ENCODE data around the gene OSBPL6. TPM values are rescaled to one million over a fixed set of nuclear protein-coding genes. Genes with fewer than 3 reads are reported as not detected.
"Not testable (repeated sequence)": the region's sequence is repeated elsewhere in the genome, so short reads cannot be mapped to it uniquely, and the experiment has no call there.

The OSBPL6 gene
- total RNA-seq, 1 donor from 2014 or later: 1.8 TPM

- H3K4me3 Mint-ChIP-seq (ENCODE audit: low read depth): no peak overlapping the region
- H3K4me1 Mint-ChIP-seq (ENCODE audit: low read depth): peaks cover 47% of the 10 kb centered on the region
- no peak for DNase-seq (ENCODE audit: low spot score)
- no peaks in the 10 kb centered on the region for H3K27me3 Mint-ChIP-seq (ENCODE audit: low read depth)
- no peak overlapping the region for H3K27ac Mint-ChIP-seq
- intact Hi-C loops (cut with micrococcal nuclease): loop anchor here (10.0 kb wide), 1 partner anchor 221 kb away; the partner anchor contains the start of gene OSBPL6
- no peaks in the 10 kb centered on the region for H3K9me3 Mint-ChIP-seq
- peaks cover 16% of the 10 kb centered on the region for H3K36me3 Mint-ChIP-seq (ENCODE audit: low read depth)
Measured at GRCh38 chr2:178415979-178416378, 221.7 kb downstream of the OSBPL6 start.

GRCh38 chr2:178417916-178418315 lies 223.6 kb downstream of the OSBPL6 start:
- Mint-ChIP-seq H3K36me3 (ENCODE audit: low read depth) (peaks cover 27% of the 10 kb centered on the region), H3K27me3 (ENCODE audit: low read depth) (no peaks in the 10 kb centered on the region), H3K4me1 (ENCODE audit: low read depth) (peaks cover 42% of the 10 kb centered on the region), H3K9me3 (no peaks in the 10 kb centered on the region), H3K27ac (no peak overlapping the region), H3K4me3 (ENCODE audit: low read depth) (no peak overlapping the region)
- DNase-seq (ENCODE audit: low spot score): no peak
- intact Hi-C loops (cut with micrococcal nuclease): loop anchor here (10.0 kb wide), 1 partner anchor 223 kb away; the partner anchor contains the start of gene OSBPL6

GRCh38 chr2:178418426-178418825 lies 224.1 kb downstream of the OSBPL6 start:
- Mint-ChIP-seq H3K4me1 (ENCODE audit: low read depth) (peaks cover 40% of the 10 kb centered on the region), H3K36me3 (ENCODE audit: low read depth) (peaks cover 30% of the 10 kb centered on the region), H3K27ac (no peak overlapping the region), H3K4me3 (ENCODE audit: low read depth) (no peak overlapping the region), H3K9me3 (no peaks in the 10 kb centered on the region), H3K27me3 (ENCODE audit: low read depth) (no peaks in the 10 kb centered on the region)
- intact Hi-C loops (cut with micrococcal nuclease): loop anchor here (10.0 kb wide), 1 partner anchor 224 kb away; the partner anchor contains the start of gene OSBPL6
- no peak for DNase-seq (ENCODE audit: low spot score)

- H3K9me3 Mint-ChIP-seq: no peaks in the 10 kb centered on the region
- DNase-seq (ENCODE audit: low spot score): no peak
- no peaks in the 10 kb centered on the region for H3K27me3 Mint-ChIP-seq (ENCODE audit: low read depth)
- H3K4me3 Mint-ChIP-seq (ENCODE audit: low read depth): no peak overlapping the region
- H3K4me1 Mint-ChIP-seq (ENCODE audit: low read depth): peaks cover 38% of the 10 kb centered on the region
- intact Hi-C loops (cut with micrococcal nuclease): loop anchor here (10.0 kb wide), 1 partner anchor 224 kb away; the partner anchor contains the start of gene OSBPL6
- no peak overlapping the region for H3K27ac Mint-ChIP-seq
- peaks cover 37% of the 10 kb centered on the region for H3K36me3 Mint-ChIP-seq (ENCODE audit: low read depth)
Measured at GRCh38 chr2:178419123-178419522, 224.8 kb downstream of the OSBPL6 start.

GRCh38 chr2:178420463-178420999 lies 226.2 kb downstream of the OSBPL6 start:
- intact Hi-C loops (cut with micrococcal nuclease): no loop called here
- DNase-seq (ENCODE audit: low spot score): no peak
- Mint-ChIP-seq H3K27me3 (ENCODE audit: low read depth) (no peaks in the 10 kb centered on the region), H3K27ac (no peak overlapping the region), H3K4me3 (ENCODE audit: low read depth) (no peak overlapping the region), H3K4me1 (ENCODE audit: low read depth) (peaks cover 36% of the 10 kb centered on the region), H3K9me3 (peaks cover 14% of the 10 kb centered on the region), H3K36me3 (ENCODE audit: low read depth) (peaks cover 51% of the 10 kb centered on the region)

DNA sequence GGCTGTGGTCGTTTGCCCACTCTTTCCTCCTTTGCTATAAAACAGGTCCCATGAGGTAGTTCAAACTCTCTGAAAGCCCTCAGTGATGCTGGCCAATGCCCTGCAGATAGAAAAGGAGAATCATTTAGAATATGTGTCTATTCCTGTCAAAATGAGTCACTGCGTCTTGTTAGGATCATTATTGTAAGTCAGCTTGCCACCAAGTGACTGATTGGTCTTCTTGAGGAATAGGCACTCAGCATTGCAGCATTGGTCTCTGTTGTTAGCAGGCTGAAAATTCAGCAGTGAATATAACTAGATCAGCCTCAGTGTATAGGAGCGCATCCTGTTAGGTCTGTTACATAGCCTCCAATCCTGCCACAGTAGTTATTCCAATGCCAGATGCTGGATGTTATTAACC lies 227.8 kb downstream of the OSBPL6 start:
- no peak overlapping the region for H3K4me3 Mint-ChIP-seq (ENCODE audit: low read depth)
- intact Hi-C loops (cut with micrococcal nuclease): no loop called here
- no peaks in the 10 kb centered on the region for H3K27me3 Mint-ChIP-seq (ENCODE audit: low read depth)
- H3K4me1 Mint-ChIP-seq (ENCODE audit: low read depth): peaks cover 24% of the 10 kb centered on the region
- no peak for DNase-seq (ENCODE audit: low spot score)
- peaks cover 19% of the 10 kb centered on the region for H3K9me3 Mint-ChIP-seq
- H3K36me3 Mint-ChIP-seq (ENCODE audit: low read depth): peaks cover 60% of the 10 kb centered on the region
- no peak overlapping the region for H3K27ac Mint-ChIP-seq

DNA sequence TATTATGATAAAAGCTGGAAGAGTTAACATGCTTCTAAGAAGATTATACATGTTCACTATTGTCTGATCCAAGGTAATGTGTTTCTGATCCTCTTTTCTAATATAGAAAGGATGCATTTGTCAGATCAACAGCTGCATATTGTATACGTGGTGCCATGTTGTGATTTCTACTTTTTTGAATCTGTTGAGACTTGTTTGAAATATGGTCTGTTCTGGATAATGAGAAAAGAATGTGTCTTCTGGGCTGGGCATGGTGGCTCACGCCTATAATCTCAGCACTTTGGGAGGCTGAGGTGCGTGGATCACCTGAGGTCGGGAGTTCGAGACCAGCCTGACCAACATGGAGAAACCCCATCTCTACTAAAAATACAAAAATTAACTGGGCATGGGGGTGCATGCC lies 229.4 kb downstream of the OSBPL6 start:
- peaks cover 72% of the 10 kb centered on the region for H3K36me3 Mint-ChIP-seq (ENCODE audit: low read depth)
- H3K4me1 Mint-ChIP-seq (ENCODE audit: low read depth): peaks cover 17% of the 10 kb centered on the region
- H3K27me3 Mint-ChIP-seq (ENCODE audit: low read depth); H3K27ac Mint-ChIP-seq; intact Hi-C loops (cut with micrococcal nuclease); DNase-seq (ENCODE audit: low spot score); H3K4me3 Mint-ChIP-seq (ENCODE audit: low read depth): not testable (repeated sequence)
- H3K9me3 Mint-ChIP-seq: peaks cover 19% of the 10 kb centered on the region

DNA sequence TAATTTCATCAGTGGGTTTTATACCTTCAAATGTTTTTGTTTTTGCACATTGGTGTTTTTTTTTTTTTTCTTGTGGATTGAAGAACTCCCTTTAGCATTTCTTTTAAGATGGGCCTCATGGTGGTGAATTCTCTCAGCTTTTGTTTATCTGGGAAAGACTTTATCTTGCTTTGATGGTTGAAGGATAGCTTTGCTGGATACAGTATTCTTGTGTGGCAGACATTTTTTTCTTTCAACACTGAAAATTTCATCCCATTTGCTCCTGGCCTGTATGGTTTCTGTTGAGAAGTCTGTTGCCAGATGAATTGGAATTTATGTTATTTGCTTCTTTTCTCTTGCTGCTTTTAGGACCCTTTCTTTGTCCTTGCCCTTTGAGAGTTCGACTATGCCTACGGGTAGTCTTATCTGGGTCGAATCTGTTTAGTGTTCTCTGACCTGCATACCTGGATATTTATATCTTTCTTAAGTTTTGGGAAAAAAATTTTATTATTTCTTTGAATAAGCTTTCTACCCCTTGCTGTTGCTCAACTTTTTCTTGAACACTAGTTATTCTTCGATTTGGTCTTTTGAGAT lies 231.0 kb downstream of the OSBPL6 start:
- Mint-ChIP-seq H3K4me3 (ENCODE audit: low read depth) (no peak overlapping the region), H3K36me3 (ENCODE audit: low read depth) (peaks cover 83% of the 10 kb centered on the region), H3K27me3 (ENCODE audit: low read depth) (no peaks in the 10 kb centered on the region), H3K9me3 (peaks cover 19% of the 10 kb centered on the region), H3K27ac (no peak overlapping the region), H3K4me1 (ENCODE audit: low read depth) (peaks cover 13% of the 10 kb centered on the region)
- intact Hi-C loops (cut with micrococcal nuclease): no loop called here
- DNase-seq (ENCODE audit: low spot score): no peak

DNA sequence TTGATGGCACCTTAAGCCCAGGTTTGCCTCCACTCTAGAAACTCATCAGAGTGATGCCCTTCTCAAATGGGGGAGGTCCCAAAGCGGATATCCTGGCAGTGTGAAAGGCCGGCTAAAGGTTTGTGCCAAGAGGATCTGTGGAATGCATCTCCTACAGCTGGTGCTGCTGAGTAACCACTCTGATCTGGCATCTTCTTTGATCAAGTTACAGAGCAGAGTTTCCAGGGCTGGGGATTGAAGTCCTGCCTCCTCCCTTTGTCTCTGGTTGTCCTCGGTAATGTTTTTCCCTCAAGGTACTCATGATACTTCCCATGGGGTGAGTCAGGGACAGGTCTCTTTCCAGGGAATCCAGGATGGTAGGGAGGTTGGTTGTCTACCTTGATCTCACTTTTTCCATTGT lies 232.1 kb downstream of the OSBPL6 start:
- no peaks in the 10 kb centered on the region for H3K27me3 Mint-ChIP-seq (ENCODE audit: low read depth)
- DNase-seq (ENCODE audit: low spot score): no peak
- intact Hi-C loops (cut with micrococcal nuclease): no loop called here
- H3K4me1 Mint-ChIP-seq (ENCODE audit: low read depth): peaks cover 10% of the 10 kb centered on the region
- no peak overlapping the region for H3K27ac Mint-ChIP-seq
- H3K9me3 Mint-ChIP-seq: peaks cover 19% of the 10 kb centered on the region
- no peak overlapping the region for H3K4me3 Mint-ChIP-seq (ENCODE audit: low read depth)
- H3K36me3 Mint-ChIP-seq (ENCODE audit: low read depth): peaks cover 89% of the 10 kb centered on the region

DNA sequence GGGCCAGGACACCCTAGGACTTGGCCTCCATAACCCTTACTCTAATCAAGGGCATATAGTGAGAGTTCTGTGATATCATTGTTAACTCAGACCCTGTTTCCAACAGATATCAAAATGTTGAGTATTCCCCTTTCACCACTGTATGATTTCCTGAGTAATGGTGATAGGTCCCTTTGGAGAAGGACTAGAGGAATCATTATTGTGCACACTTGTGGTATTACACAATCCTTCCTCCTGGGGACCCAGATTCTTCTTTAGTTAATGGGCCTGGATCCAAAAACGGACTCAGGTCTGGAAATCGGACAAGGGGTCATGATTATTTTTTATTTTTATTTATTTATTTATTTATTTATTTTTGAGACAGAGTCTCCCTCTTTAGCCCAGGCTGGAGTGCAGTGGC lies 233.1 kb downstream of the OSBPL6 start:
- intact Hi-C loops (cut with micrococcal nuclease): no loop called here
- no peak overlapping the region for H3K27ac Mint-ChIP-seq
- no peaks in the 10 kb centered on the region for H3K27me3 Mint-ChIP-seq (ENCODE audit: low read depth)
- peaks cover 10% of the 10 kb centered on the region for H3K4me1 Mint-ChIP-seq (ENCODE audit: low read depth)
- no peak for DNase-seq (ENCODE audit: low spot score)
- H3K9me3 Mint-ChIP-seq: peaks cover 19% of the 10 kb centered on the region
- no peak overlapping the region for H3K4me3 Mint-ChIP-seq (ENCODE audit: low read depth)
- peaks cover 93% of the 10 kb centered on the region for H3K36me3 Mint-ChIP-seq (ENCODE audit: low read depth)

DNA sequence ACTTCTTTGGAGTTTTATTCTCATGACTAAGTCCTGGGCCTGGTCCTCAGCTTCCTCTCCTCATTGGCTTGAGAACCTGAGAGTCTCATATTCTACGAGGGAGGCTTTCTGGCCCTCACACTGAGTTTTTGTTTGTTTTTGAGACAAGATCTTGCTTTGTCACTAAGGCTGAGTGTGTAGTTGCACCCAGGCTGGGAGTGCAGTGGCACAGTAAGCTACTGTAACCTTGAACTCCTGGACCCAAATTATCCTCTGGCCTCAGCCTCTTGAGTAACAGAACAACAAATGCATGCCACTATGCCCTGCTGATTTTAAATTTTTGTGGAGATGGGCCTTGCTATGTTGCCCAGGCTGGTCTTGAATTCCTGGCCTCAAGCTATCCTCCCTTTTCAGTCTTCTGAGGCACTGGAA lies 234.1 kb downstream of the OSBPL6 start:
- H3K4me3 Mint-ChIP-seq (ENCODE audit: low read depth): no peak overlapping the region

DNA sequence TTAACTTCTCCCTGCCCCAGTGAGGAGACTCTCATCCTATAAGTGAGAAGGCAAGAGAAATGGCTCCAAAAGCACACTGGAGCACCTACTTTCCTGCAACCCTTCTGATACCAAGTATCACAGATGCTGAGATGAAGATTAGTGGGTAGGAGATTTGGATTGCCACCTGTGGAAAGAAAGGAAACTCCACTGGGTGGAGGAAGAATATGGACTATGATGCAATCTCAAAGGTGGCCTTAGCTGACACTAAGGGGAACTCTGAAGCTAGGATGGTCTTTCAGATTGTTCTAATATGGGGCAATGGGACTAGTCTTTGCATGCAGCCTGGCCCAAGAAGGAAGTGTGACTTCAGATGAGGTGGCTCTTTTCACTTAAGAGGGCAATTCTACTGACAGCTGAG lies 235.0 kb downstream of the OSBPL6 start:
- Mint-ChIP-seq H3K9me3 (peaks cover 17% of the 10 kb centered on the region), H3K4me1 (ENCODE audit: low read depth) (peaks cover 8% of the 10 kb centered on the region), H3K36me3 (ENCODE audit: low read depth) (peaks cover 94% of the 10 kb centered on the region), H3K27me3 (ENCODE audit: low read depth) (no peaks in the 10 kb centered on the region), H3K4me3 (ENCODE audit: low read depth) (no peak overlapping the region), H3K27ac (no peak overlapping the region)
- DNase-seq (ENCODE audit: low spot score): no peak
- intact Hi-C loops (cut with micrococcal nuclease): no loop called here

More for the DNA sequence above, 234.1 kb downstream of the OSBPL6 start:
- intact Hi-C loops (cut with micrococcal nuclease): no loop called here
- peaks cover 19% of the 10 kb centered on the region for H3K9me3 Mint-ChIP-seq
- DNase-seq (ENCODE audit: low spot score): no peak
- H3K27ac Mint-ChIP-seq: peak overlapping the region; percentile 22
- H3K36me3 Mint-ChIP-seq (ENCODE audit: low read depth): peaks cover 94% of the 10 kb centered on the region
- no peaks in the 10 kb centered on the region for H3K27me3 Mint-ChIP-seq (ENCODE audit: low read depth)
- H3K4me1 Mint-ChIP-seq (ENCODE audit: low read depth): peaks cover 10% of the 10 kb centered on the region

- Mint-ChIP-seq H3K9me3 (no peaks in the 10 kb centered on the region), H3K27me3 (ENCODE audit: low read depth) (no peaks in the 10 kb centered on the region), H3K36me3 (ENCODE audit: low read depth) (peaks cover 77% of the 10 kb centered on the region), H3K4me1 (ENCODE audit: low read depth) (peaks cover 2% of the 10 kb centered on the region), H3K4me3 (ENCODE audit: low read depth) (no peak overlapping the region), H3K27ac (no peak overlapping the region)
- no peak for DNase-seq (ENCODE audit: low spot score)
- intact Hi-C loops (cut with micrococcal nuclease): no loop called here
Measured at GRCh38 chr2:178436662-178437061, 242.3 kb downstream of the OSBPL6 start.
